K562 (cell line): Measurements from ENCODE around the gene ERGIC1. TPM values are rescaled to one million over a fixed set of nuclear protein-coding genes. Genes with fewer than 3 reads are reported as not detected.

ENCODE experiments used
- ATAC-seq: fragments of 200-7000 bp; cut with Tn5 transposase; 3 replicates; pipeline ENCODE4 v1.9.1; 2020; ENCODE audit warnings: moderate library complexity
- BruUV-seq: library from RNA; stranded (reverse); fragments of 400-500 nt; replicated peaks from 2 replicates; lab custom pipeline; 2021; lab: Mats Ljungman, UMichigan
- CTCF ChIA-PET: fragments of 300-600 bp; formaldehyde crosslinking; extraction: SDS; loops from one replicate; lab custom pipeline; 2021; ENCODE audit warnings: low intra/inter-chr PET ratio; lab: Yijun Ruan, JAX
- POLR2A ChIA-PET: fragments of 300-600, 350-650 bp; sonication (Branson Sonifier 250); formaldehyde crosslinking; extraction: SDS; loops from one replicate; lab custom pipeline; 2021; ENCODE audit warnings: antibody characterized with exemption, inconsistent platforms; lab: Yijun Ruan, JAX
- DNase-seq, 4 experiments: peaks; one replicate each; pipeline versions ENCODE4 v3.0.0 to v3.0.0-alpha.2; 2011 to 2018; ENCODE audit warnings: low spot score in 3 of 4, mixed read lengths in 3 of 4; ENCODE audit errors: extremely low read depth in 1 of 4
- FAIRE-seq: peaks from 2 replicates; lab custom pipeline; 2011; peaks lifted over from hg19 to GRCh38; lab: Jason Lieb, UNC
- H2AFZ ChIP-seq: 2 replicates; pipeline ENCODE4 v1.6.0; 2011; ENCODE audit warnings: low read depth, low read length, control low read depth, inconsistent platforms
- H3K27ac ChIP-seq: fragments of 200-600 bp; 3 replicates; pipeline ENCODE4 v1.8.0; 2011; ENCODE audit warnings: low read depth, mild to moderate bottlenecking, control low read depth, inconsistent platforms, low read length, moderate library complexity, mixed read lengths; ENCODE audit errors: extremely low read depth
- H3K27me3 ChIP-seq, 2 experiments: fragments of 300-600 bp in 1 of 2; 2 replicates in 1 of 2; 3 replicates in 1 of 2; pipeline versions ENCODE4 v1.6.0 to v1.8.0; 2011; ENCODE audit warnings: inconsistent platforms in 2 of 2, low read length in 2 of 2, mild to moderate bottlenecking in 1 of 2, mixed read lengths in 1 of 2, moderate library complexity in 1 of 2; ENCODE audit not compliant: control insufficient read depth in 2 of 2, insufficient read depth in 2 of 2
- H3K36me3 ChIP-seq: fragments of 300-600 bp; 3 replicates; pipeline ENCODE4 v1.8.0; 2011; ENCODE audit warnings: mild to moderate bottlenecking, low read length, inconsistent platforms; ENCODE audit not compliant: control insufficient read depth, insufficient read depth
- H3K4me1 ChIP-seq, 2 experiments: fragments of 200-600 bp in 1 of 2; replicated peaks in 1 of 2; 2 replicates in 1 of 2; 3 replicates in 1 of 2; pipeline versions ENCODE4 v1.5.1 to v1.8.0; 2011; ENCODE audit warnings: inconsistent platforms in 2 of 2, low read length in 2 of 2, mild to moderate bottlenecking in 1 of 2, mixed read lengths in 1 of 2, moderate library complexity in 1 of 2; ENCODE audit not compliant: control insufficient read depth in 2 of 2, insufficient read depth in 2 of 2
- H3K4me2 ChIP-seq: 2 replicates; pipeline ENCODE4 v1.6.1; 2011; ENCODE audit warnings: low read length, control low read depth, inconsistent platforms, mixed read lengths; ENCODE audit not compliant: insufficient read depth
- H3K4me3 ChIP-seq: fragments of 200-600 bp; sonication (generic), shearing (Covaris generic); 2 replicates; pipeline ENCODE4 v1.5.1; 2016; ENCODE audit warnings: control low read depth, inconsistent platforms
- H3K79me2 ChIP-seq: fragments of 200-600 bp; 3 replicates; pipeline ENCODE4 v1.8.0; 2011; ENCODE audit warnings: low read length, inconsistent platforms; ENCODE audit not compliant: control insufficient read depth, insufficient read depth
- H3K9ac ChIP-seq, 2 experiments: 2 replicates each; pipeline versions ENCODE4 v1.6.0 to v1.6.1; 2011; ENCODE audit warnings: low read depth in 2 of 2, low read length in 2 of 2, control low read depth in 1 of 2, inconsistent platforms in 1 of 2, mild to moderate bottlenecking in 1 of 2, mixed read lengths in 1 of 2; ENCODE audit not compliant: insufficient read depth in 1 of 2
- H3K9me1 ChIP-seq: one replicate; pipeline ENCODE4 v1.6.0; 2011; ENCODE audit warnings: inconsistent platforms, mild to moderate bottlenecking, low read length, moderate library complexity; ENCODE audit not compliant: control insufficient read depth, insufficient read depth
- H3K9me3 ChIP-seq: replicated peaks from 2 replicates; pipeline ENCODE4 v1.5.1; 2011; ENCODE audit warnings: low read depth, low read length, inconsistent platforms; ENCODE audit not compliant: control insufficient read depth, insufficient read depth
- H4K20me1 ChIP-seq: replicated peaks from 2 replicates; pipeline ENCODE4 v1.6.1; 2011; ENCODE audit warnings: low read length, inconsistent platforms, mixed read lengths; ENCODE audit not compliant: control insufficient read depth, insufficient read depth
- MAFK ChIP-seq: IDR thresholded peaks from 2 replicates; pipeline ENCODE4 v1.6.1; 2011; ENCODE audit warnings: low read length, improper control_type of control experiment
- MBD2 ChIP-seq: sonication (generic); IDR thresholded peaks from 2 replicates; pipeline ENCODE4 v1.6.1; 2016; ENCODE audit warnings: low read depth, borderline replicate concordance
- NFATC3 ChIP-seq: fragments of 450-650 bp; IDR thresholded peaks from 2 replicates; pipeline ENCODE4 v1.6.1; 2017; ENCODE audit warnings: mild to moderate bottlenecking
- SLC30A9 ChIP-seq: fragments of 250-450 bp; sonication (Bioruptor Pico); IDR thresholded peaks from 2 replicates; pipeline ENCODE4 v1.8.0; 2022; ENCODE audit warnings: mild to moderate bottlenecking, moderate library complexity
- SP2 ChIP-seq: IDR thresholded peaks from 2 replicates; pipeline ENCODE4 v1.6.1; 2011; ENCODE audit warnings: mild to moderate bottlenecking, low read depth, low read length, moderate library complexity; ENCODE audit not compliant: poor library complexity, severe bottlenecking; ENCODE audit errors: extremely low read depth
- TEAD4 ChIP-seq, 2 experiments: sonication (generic) in 1 of 2; formaldehyde crosslinking in 1 of 2; IDR thresholded peaks; 2 replicates each; pipeline versions ENCODE4 v1.6.1 to v1.8.0; 2012 to 2022; ENCODE audit warnings: borderline replicate concordance in 1 of 2, inconsistent platforms in 1 of 2, low read length in 1 of 2, mild to moderate bottlenecking in 1 of 2, missing genetic modification reagents in 1 of 2
- TRIM28 ChIP-seq: fragments of 450-650 bp; IDR thresholded peaks from 2 replicates; pipeline ENCODE4 v1.6.1; 2017
- YBX1 ChIP-seq: fragments of 450-650 bp; IDR thresholded peaks from 2 replicates; pipeline ENCODE4 v1.7.1; 2016; ENCODE audit warnings: mild to moderate bottlenecking
- ZNF76 ChIP-seq: fragments of 250-450 bp; sonication (Bioruptor Pico); IDR thresholded peaks from 2 replicates; pipeline ENCODE4 v1.4.0; 2020; ENCODE audit warnings: mild to moderate bottlenecking, moderate library complexity, borderline replicate concordance
- WGBS: fragments of 100-300 bp; shearing (Covaris generic); methylation state at CpG from one replicate; pipeline ENCODE4 v1.1.6; 2016; ENCODE audit warnings: low coverage, mixed read lengths; ENCODE audit not compliant: insufficient coverage; ENCODE audit errors: missing lambda C conversion rate; 5-methylcytosine and 5-hydroxymethylcytosine counted together
- in situ Hi-C: fragments of 300-500 bp; cut with MboI; formaldehyde crosslinking; loops from 4 replicates; pipeline ENCODE4 v1.15.0; 2018; ENCODE audit warnings: inconsistent platforms, mixed read lengths
- intact Hi-C: fragments of 100-400 bp; cut with micrococcal nuclease; formaldehyde crosslinking; loops from 2 replicates; pipeline ENCODE4 v1.14.2; 2022
- polyA plus RNA-seq, 8 experiments: library from polyadenylated mRNA; depleted of rRNA in 4 of 8; stranded (reverse) in 5 of 8; unstranded in 3 of 8; fragments of >200 nt; fragmentation: Nextera tagmentation in 2 of 8; fragmentation: Illumina TruSeq in 1 of 8; extraction: Ambion mirVana in 2 of 8; extraction: Trizol in 1 of 8; gene quantifications; 2 replicates each; pipeline versions ENCODE4 v1.2.1 to v1.2.3, GENCODE V29; 2011 to 2014; ENCODE audit warnings: inconsistent platforms in 1 of 8, missing spikeins in 1 of 8
- total RNA-seq, 7 experiments: library from RNA; depleted of rRNA in 6 of 7; stranded (reverse); fragments of >200 nt in 6 of 7; fragmentation: Illumina TruSeq in 2 of 7; extraction: Trizol in 2 of 7; gene quantifications; 2 replicates each; pipeline versions ENCODE4 v1.2.1 to v1.2.3, GENCODE V29; 2011 to 2021; ENCODE audit warnings: low replicate concordance in 1 of 7

ERGIC1 gene
- total and polyA plus RNA-seq, 9 of the 15 experiments (the other 6 are each of a cell fraction or from before 2014, with no cell fraction given), result 5.5 to 68.4 (median 36.4) TPM

GRCh38 chr5:172849606-172850453 lies 15.8 kb downstream of the ERGIC1 start:
- H3K9me1 ChIP-seq, result no peaks in the 10 kb centered on the region
- intact Hi-C loops (loop anchor here (5.0 kb wide), 1 partner anchor 133 kb away; no protein-coding TSS in a partner anchor), in situ Hi-C loops (no loop called here)
- no peak overlapping the region for H3K4me2 ChIP-seq
- no TSS peak for BruUV-seq
- peaks cover 1% of the 10 kb centered on the region; the same call in 2 of the 3 replicates for H3K36me3 ChIP-seq
- POLR2A ChIA-PET, result interaction anchor here (0.8 to 1.6 kb wide), 2 partner anchors 8 to 79 kb away, joined by 3 to 5 read pairs; partner anchors contain the start of gene DUSP1
- CTCF ChIA-PET, result no interaction called here
- WGBS, result 57% methylated on average over 13 of the region's 15 CpGs
- no peaks in the 10 kb centered on the region for H3K9me3 ChIP-seq
- H2AFZ ChIP-seq, result no peak overlapping the region
- no peak for TF ChIP-seq ZNF76 (CRISPR knock-in tag)
- no peak for TF ChIP-seq TRIM28
- no peak for TF ChIP-seq NFATC3
- TF ChIP-seq YBX1, result no peak
- TF ChIP-seq MBD2, result no peak
- no peak for TF ChIP-seq MAFK
- no peak for TF ChIP-seq SP2
- TF ChIP-seq SLC30A9 (CRISPR knock-in tag), result no peak
- TF ChIP-seq TEAD4 (IDR thresholded peaks at IDR 0.05; ENCODE audit: low read length), result no peak
- no peak for TF ChIP-seq TEAD4 (CRISPR knock-in tag; IDR thresholded peaks at IDR 0.05; ENCODE audit: borderline replicate concordance)
- no peak for DNase-seq
- H3K4me3 ChIP-seq, result no peak overlapping the region
- peak overlapping the region in 1 of 2 experiments; percentile 76; a peak in 1 of 4 replicates for H3K9ac ChIP-seq
- H3K79me2 ChIP-seq, result peaks cover 7% of the 10 kb centered on the region; the same call in 1 of the 3 replicates
- FAIRE-seq, result no peak
- ATAC-seq, result no peak
- H3K27me3 ChIP-seq, result no peaks in the 10 kb centered on the region
- H3K27ac ChIP-seq, result no peak overlapping the region
- peaks cover 0 to 11% of the 10 kb centered on the region in 2 experiments; a peak in 2 of 5 replicates for H3K4me1 ChIP-seq
- H4K20me1 ChIP-seq, result peaks cover 25% of the 10 kb centered on the region
